Neutrophil (primary cell): ENCODE results near the gene SLX4IP.
"Not testable (repeated sequence)": the region's sequence is repeated elsewhere in the genome, so short reads cannot be mapped to it uniquely, and the experiment has no call there.

ENCODE experiments used
- H3K27ac ChIP-seq: fragments of 200-600 bp; sonication (generic); 2 replicates; pipeline ENCODE4 v1.5.1; 2016; ENCODE audit warnings: mild to moderate bottlenecking, moderate library complexity
- H3K27me3 ChIP-seq: fragments of 200-600 bp; sonication (generic); 2 replicates; pipeline ENCODE4 v1.6.0; 2016; ENCODE audit warnings: mild to moderate bottlenecking
- H3K36me3 ChIP-seq: fragments of 200-600 bp; sonication (generic); 2 replicates; pipeline ENCODE4 v1.5.1; 2017
- H3K4me1 ChIP-seq, 2 experiments: fragments of 200-600 bp in 1 of 2; sonication (generic) in 1 of 2; 1 replicate in 1 of 2; 2 replicates in 1 of 2; pipeline versions ENCODE4 v1.5.1 to v1.6.1; 2013 to 2016; ENCODE audit warnings: low read depth in 1 of 2, low read length in 1 of 2, mild to moderate bottlenecking in 1 of 2, moderate library complexity in 1 of 2; ENCODE audit not compliant: control insufficient read depth in 1 of 2, insufficient read depth in 1 of 2
- H3K4me3 ChIP-seq, 2 experiments: fragments of 200-600 bp in 1 of 2; sonication (generic) in 1 of 2; 1 replicate in 1 of 2; 2 replicates in 1 of 2; pipeline ENCODE4 v1.5.1; 2013 to 2016; ENCODE audit warnings: low read depth in 1 of 2, low read length in 1 of 2, mild to moderate bottlenecking in 1 of 2, moderate library complexity in 1 of 2
- H3K9me3 ChIP-seq: fragments of 200-600 bp; sonication (generic); 2 replicates; pipeline ENCODE4 v1.5.1; 2016
- CTCF ChIP-seq: fragments of 200-600 bp; sonication (generic); IDR thresholded peaks from 2 replicates; pipeline ENCODE4 v1.5.1; 2016; ENCODE audit warnings: antibody characterized with exemption

SLX4IP gene

GRCh38 chr20:10609770-10610169 is 174.7 kb downstream of the SLX4IP start:
- Histone ChIP-seq H3K4me3 (no peak overlapping the region), H3K9me3 (no peaks in the 10 kb centered on the region), H3K27ac (no peak overlapping the region), H3K4me1 (no peaks in the 10 kb centered on the region), H3K27me3 (no peaks in the 10 kb centered on the region), H3K36me3 (peaks cover 23% of the 10 kb centered on the region)
- TF ChIP-seq CTCF: no peak

GRCh38 chr20:10610251-10610650 is 175.1 kb downstream of the SLX4IP start:
- Histone ChIP-seq H3K27ac (no peak overlapping the region), H3K36me3 (peaks cover 23% of the 10 kb centered on the region), H3K4me3 (no peak overlapping the region), H3K4me1 (no peaks in the 10 kb centered on the region), H3K27me3 (no peaks in the 10 kb centered on the region), H3K9me3 (no peaks in the 10 kb centered on the region)
- no peak for TF ChIP-seq CTCF

GRCh38 chr20:10611357-10611756 is 176.3 kb downstream of the SLX4IP start:
- peaks cover 23% of the 10 kb centered on the region for H3K36me3 ChIP-seq
- H3K27me3 ChIP-seq: no peaks in the 10 kb centered on the region
- no peak for TF ChIP-seq CTCF
- no peak overlapping the region for H3K4me3 ChIP-seq
- H3K27ac ChIP-seq: no peak overlapping the region
- no peaks in the 10 kb centered on the region for H3K9me3 ChIP-seq
- H3K4me1 ChIP-seq: no peaks in the 10 kb centered on the region

- H3K27ac ChIP-seq, H3K4me3 ChIP-seq, H3K4me1 ChIP-seq, H3K27me3 ChIP-seq, H3K9me3 ChIP-seq: not testable (repeated sequence)
- peaks cover 19% of the 10 kb centered on the region for H3K36me3 ChIP-seq
These were observed 178.3 kb downstream of the SLX4IP start for GRCh38 chr20:10613426-10613825.

GRCh38 chr20:10613911-10614310 is 178.8 kb downstream of the SLX4IP start:
- TF ChIP-seq CTCF: no peak
- Histone ChIP-seq H3K27ac (no peak overlapping the region), H3K4me3 (no peak overlapping the region), H3K36me3 (peaks cover 17% of the 10 kb centered on the region), H3K9me3 (no peaks in the 10 kb centered on the region), H3K4me1 (no peaks in the 10 kb centered on the region), H3K27me3 (no peaks in the 10 kb centered on the region)

- Histone ChIP-seq H3K9me3 (no peaks in the 10 kb centered on the region), H3K36me3 (peaks cover 11% of the 10 kb centered on the region), H3K4me1 (no peaks in the 10 kb centered on the region), H3K27me3 (no peaks in the 10 kb centered on the region), H3K4me3 (no peak overlapping the region), H3K27ac (no peak overlapping the region)
- no peak for TF ChIP-seq CTCF
These were observed 181.1 kb downstream of the SLX4IP start for GRCh38 chr20:10616212-10616611.

- H3K27ac ChIP-seq, H3K4me1 ChIP-seq, H3K9me3 ChIP-seq, H3K27me3 ChIP-seq, H3K4me3 ChIP-seq, H3K36me3 ChIP-seq: not testable (repeated sequence)
These were observed 182.5 kb downstream of the SLX4IP start for GRCh38 chr20:10617549-10618133.
